HL-60 (cell line): ENCODE data around the gene ZBTB3.

Experiments
- POLR2AphosphoS5 ChIP-seq: IDR thresholded peaks from 2 replicates; pipeline ENCODE4 v1.6.1; 2012; ENCODE audit warnings: low read depth
- SPI1 ChIP-seq: IDR thresholded peaks from 2 replicates; pipeline ENCODE4 v1.6.1; 2012; ENCODE audit warnings: low read depth, mild to moderate bottlenecking, borderline replicate concordance
- TF ChIP-seq, protein P1 (sequence below): IDR thresholded peaks from one replicate; pipeline ENCODE4 v1.5.1; 2011; ENCODE audit warnings: low read length, control low read depth, inconsistent platforms; ENCODE audit not compliant: insufficient read depth
- TF ChIP-seq, protein P2 (sequence below): IDR thresholded peaks from 2 replicates; pipeline ENCODE4 v1.6.1; 2012; ENCODE audit warnings: low read depth; ENCODE audit not compliant: insufficient replicate concordance

DNA sequence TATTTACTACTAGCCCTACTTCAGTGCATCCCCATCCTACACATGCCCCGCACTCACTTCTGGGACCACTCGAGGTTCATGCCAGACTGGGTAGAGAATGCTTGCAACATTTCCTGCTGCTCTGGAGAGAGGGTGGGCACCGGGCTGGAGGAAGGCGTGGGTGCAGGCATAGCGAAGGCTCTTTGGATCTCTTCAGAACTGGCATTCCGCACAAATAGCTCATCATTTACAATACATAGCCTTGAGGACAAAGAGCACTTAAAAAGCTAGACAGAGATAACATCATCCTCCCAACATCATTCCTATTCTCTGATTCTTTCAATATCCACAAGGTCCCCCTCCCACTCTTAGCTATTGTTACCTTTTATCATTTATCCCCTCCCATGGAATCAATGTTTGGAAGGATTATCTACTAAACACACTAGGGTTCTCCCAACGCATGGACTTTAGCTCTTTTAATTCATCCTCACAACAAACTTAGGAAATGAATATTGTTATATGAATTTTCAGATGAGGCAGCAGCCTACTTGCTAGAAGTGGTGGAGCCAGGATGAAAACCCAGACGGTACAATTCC is 40.3 kb upstream of the ZBTB3 start:
- TF ChIP-seq, protein P1, sequence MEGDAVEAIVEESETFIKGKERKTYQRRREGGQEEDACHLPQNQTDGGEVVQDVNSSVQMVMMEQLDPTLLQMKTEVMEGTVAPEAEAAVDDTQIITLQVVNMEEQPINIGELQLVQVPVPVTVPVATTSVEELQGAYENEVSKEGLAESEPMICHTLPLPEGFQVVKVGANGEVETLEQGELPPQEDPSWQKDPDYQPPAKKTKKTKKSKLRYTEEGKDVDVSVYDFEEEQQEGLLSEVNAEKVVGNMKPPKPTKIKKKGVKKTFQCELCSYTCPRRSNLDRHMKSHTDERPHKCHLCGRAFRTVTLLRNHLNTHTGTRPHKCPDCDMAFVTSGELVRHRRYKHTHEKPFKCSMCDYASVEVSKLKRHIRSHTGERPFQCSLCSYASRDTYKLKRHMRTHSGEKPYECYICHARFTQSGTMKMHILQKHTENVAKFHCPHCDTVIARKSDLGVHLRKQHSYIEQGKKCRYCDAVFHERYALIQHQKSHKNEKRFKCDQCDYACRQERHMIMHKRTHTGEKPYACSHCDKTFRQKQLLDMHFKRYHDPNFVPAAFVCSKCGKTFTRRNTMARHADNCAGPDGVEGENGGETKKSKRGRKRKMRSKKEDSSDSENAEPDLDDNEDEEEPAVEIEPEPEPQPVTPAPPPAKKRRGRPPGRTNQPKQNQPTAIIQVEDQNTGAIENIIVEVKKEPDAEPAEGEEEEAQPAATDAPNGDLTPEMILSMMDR: no peak
- TF ChIP-seq POLR2AphosphoS5 (no peak), SPI1 (no peak)
- TF ChIP-seq, protein P2, sequence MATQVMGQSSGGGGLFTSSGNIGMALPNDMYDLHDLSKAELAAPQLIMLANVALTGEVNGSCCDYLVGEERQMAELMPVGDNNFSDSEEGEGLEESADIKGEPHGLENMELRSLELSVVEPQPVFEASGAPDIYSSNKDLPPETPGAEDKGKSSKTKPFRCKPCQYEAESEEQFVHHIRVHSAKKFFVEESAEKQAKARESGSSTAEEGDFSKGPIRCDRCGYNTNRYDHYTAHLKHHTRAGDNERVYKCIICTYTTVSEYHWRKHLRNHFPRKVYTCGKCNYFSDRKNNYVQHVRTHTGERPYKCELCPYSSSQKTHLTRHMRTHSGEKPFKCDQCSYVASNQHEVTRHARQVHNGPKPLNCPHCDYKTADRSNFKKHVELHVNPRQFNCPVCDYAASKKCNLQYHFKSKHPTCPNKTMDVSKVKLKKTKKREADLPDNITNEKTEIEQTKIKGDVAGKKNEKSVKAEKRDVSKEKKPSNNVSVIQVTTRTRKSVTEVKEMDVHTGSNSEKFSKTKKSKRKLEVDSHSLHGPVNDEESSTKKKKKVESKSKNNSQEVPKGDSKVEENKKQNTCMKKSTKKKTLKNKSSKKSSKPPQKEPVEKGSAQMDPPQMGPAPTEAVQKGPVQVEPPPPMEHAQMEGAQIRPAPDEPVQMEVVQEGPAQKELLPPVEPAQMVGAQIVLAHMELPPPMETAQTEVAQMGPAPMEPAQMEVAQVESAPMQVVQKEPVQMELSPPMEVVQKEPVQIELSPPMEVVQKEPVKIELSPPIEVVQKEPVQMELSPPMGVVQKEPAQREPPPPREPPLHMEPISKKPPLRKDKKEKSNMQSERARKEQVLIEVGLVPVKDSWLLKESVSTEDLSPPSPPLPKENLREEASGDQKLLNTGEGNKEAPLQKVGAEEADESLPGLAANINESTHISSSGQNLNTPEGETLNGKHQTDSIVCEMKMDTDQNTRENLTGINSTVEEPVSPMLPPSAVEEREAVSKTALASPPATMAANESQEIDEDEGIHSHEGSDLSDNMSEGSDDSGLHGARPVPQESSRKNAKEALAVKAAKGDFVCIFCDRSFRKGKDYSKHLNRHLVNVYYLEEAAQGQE: no peak
